T-helper 2 cell treated with Interferon-gamma antibody and Interleukin-4, amounts not matched to agents 5 μg/mL and 100 μg/mL, for 36 hours (primary cell): ENCODE data around the gene WDFY2.

Experiments
- DNase-seq: peaks from one replicate; pipeline ENCODE4 v3.0.0; 2021; ENCODE audit warnings: low spot score
- H3K27ac Mint-ChIP-seq: one replicate; pipeline ENCODE4 v1.8.0; 2021; ENCODE audit warnings: mild to moderate bottlenecking, mixed read lengths
- H3K27me3 Mint-ChIP-seq: one replicate; pipeline ENCODE4 v1.8.0; 2021; ENCODE audit warnings: low read depth, mixed read lengths
- H3K36me3 Mint-ChIP-seq: one replicate; pipeline ENCODE4 v1.8.0; 2021; ENCODE audit warnings: low read depth, mixed read lengths
- H3K4me1 Mint-ChIP-seq: one replicate; pipeline ENCODE4 v1.8.0; 2021; ENCODE audit warnings: low read depth, mixed read lengths
- H3K4me3 Mint-ChIP-seq: one replicate; pipeline ENCODE4 v1.8.0; 2022; ENCODE audit warnings: mild to moderate bottlenecking, moderate library complexity, mixed read lengths
- H3K9me3 Mint-ChIP-seq: one replicate; pipeline ENCODE4 v1.8.0; 2021; ENCODE audit warnings: mixed read lengths

The WDFY2 gene

GRCh38 chr13:51739027-51739764 is 154.9 kb downstream of the WDFY2 start:
- Mint-ChIP-seq H3K27me3 (no peaks in the 10 kb centered on the region), H3K36me3 (peaks cover 20% of the 10 kb centered on the region), H3K4me3 (no peak overlapping the region), H3K4me1 (peaks cover 11% of the 10 kb centered on the region), H3K27ac (no peak overlapping the region), H3K9me3 (no peaks in the 10 kb centered on the region)
- DNase-seq = no peak

GRCh38 chr13:51740698-51741097 is 156.4 kb downstream of the WDFY2 start:
- Mint-ChIP-seq H3K36me3 (peaks cover 24% of the 10 kb centered on the region), H3K27me3 (no peaks in the 10 kb centered on the region), H3K27ac (no peak overlapping the region), H3K4me1 (peaks cover 11% of the 10 kb centered on the region), H3K4me3 (no peak overlapping the region), H3K9me3 (no peaks in the 10 kb centered on the region)
- no peak for DNase-seq

GRCh38 chr13:51742031-51742430 is 157.8 kb downstream of the WDFY2 start:
- DNase-seq = no peak
- no peak overlapping the region for H3K27ac Mint-ChIP-seq
- no peak overlapping the region for H3K4me3 Mint-ChIP-seq
- H3K36me3 Mint-ChIP-seq = peaks cover 20% of the 10 kb centered on the region
- no peaks in the 10 kb centered on the region for H3K9me3 Mint-ChIP-seq
- no peaks in the 10 kb centered on the region for H3K27me3 Mint-ChIP-seq
- peaks cover 11% of the 10 kb centered on the region for H3K4me1 Mint-ChIP-seq

- no peaks in the 10 kb centered on the region for H3K9me3 Mint-ChIP-seq
- H3K36me3 Mint-ChIP-seq = peaks cover 21% of the 10 kb centered on the region
- no peak for DNase-seq
- no peak overlapping the region for H3K4me3 Mint-ChIP-seq
- no peak overlapping the region for H3K27ac Mint-ChIP-seq
- peaks cover 8% of the 10 kb centered on the region for H3K4me1 Mint-ChIP-seq
- H3K27me3 Mint-ChIP-seq = no peaks in the 10 kb centered on the region
Measured at GRCh38 chr13:51742611-51743010, 158.3 kb downstream of the WDFY2 start.

- H3K4me1 Mint-ChIP-seq = no peaks in the 10 kb centered on the region
- H3K27me3 Mint-ChIP-seq = no peaks in the 10 kb centered on the region
- DNase-seq = no peak
- H3K27ac Mint-ChIP-seq = no peak overlapping the region
- peaks cover 28% of the 10 kb centered on the region for H3K36me3 Mint-ChIP-seq
- peaks cover 10% of the 10 kb centered on the region for H3K9me3 Mint-ChIP-seq
- H3K4me3 Mint-ChIP-seq = no peak overlapping the region
Measured at GRCh38 chr13:51745243-51745642, 161.0 kb downstream of the WDFY2 start.

- peaks cover 25% of the 10 kb centered on the region for H3K36me3 Mint-ChIP-seq
- H3K27ac Mint-ChIP-seq = no peak overlapping the region
- DNase-seq = no peak
- H3K27me3 Mint-ChIP-seq = no peaks in the 10 kb centered on the region
- peaks cover 10% of the 10 kb centered on the region for H3K9me3 Mint-ChIP-seq
- H3K4me3 Mint-ChIP-seq = no peak overlapping the region
- no peaks in the 10 kb centered on the region for H3K4me1 Mint-ChIP-seq
Measured at GRCh38 chr13:51746802-51747201, 162.5 kb downstream of the WDFY2 start.

GRCh38 chr13:51747438-51748434 is 163.5 kb downstream of the WDFY2 start:
- H3K36me3 Mint-ChIP-seq = peaks cover 24% of the 10 kb centered on the region
- H3K27ac Mint-ChIP-seq = no peak overlapping the region

GRCh38 chr13:51756651-51757050 is 172.4 kb downstream of the WDFY2 start:
- no peak overlapping the region for H3K4me3 Mint-ChIP-seq
- DNase-seq = no peak
- H3K27me3 Mint-ChIP-seq = no peaks in the 10 kb centered on the region
- peaks cover 12% of the 10 kb centered on the region for H3K36me3 Mint-ChIP-seq
- no peaks in the 10 kb centered on the region for H3K9me3 Mint-ChIP-seq
- H3K4me1 Mint-ChIP-seq = no peaks in the 10 kb centered on the region
- H3K27ac Mint-ChIP-seq = no peak overlapping the region

More at GRCh38 chr13:51747438-51748434, 163.5 kb downstream of the WDFY2 start:
- Mint-ChIP-seq H3K4me1 (no peaks in the 10 kb centered on the region), H3K9me3 (peaks cover 10% of the 10 kb centered on the region), H3K27me3 (no peaks in the 10 kb centered on the region), H3K4me3 (no peak overlapping the region)
- no peak for DNase-seq

- DNase-seq = no peak
- Mint-ChIP-seq H3K36me3 (peaks cover 7% of the 10 kb centered on the region), H3K27me3 (no peaks in the 10 kb centered on the region), H3K4me1 (no peaks in the 10 kb centered on the region), H3K4me3 (no peak overlapping the region), H3K9me3 (no peaks in the 10 kb centered on the region), H3K27ac (no peak overlapping the region)
Measured at GRCh38 chr13:51758691-51759090, 174.4 kb downstream of the WDFY2 start.

- no peaks in the 10 kb centered on the region for H3K9me3 Mint-ChIP-seq
- H3K27ac Mint-ChIP-seq = no peak overlapping the region
- DNase-seq = no peak
- no peaks in the 10 kb centered on the region for H3K27me3 Mint-ChIP-seq
- H3K4me3 Mint-ChIP-seq = no peak overlapping the region
- peaks cover 4% of the 10 kb centered on the region for H3K4me1 Mint-ChIP-seq
- H3K36me3 Mint-ChIP-seq = peaks cover 4% of the 10 kb centered on the region
Measured at GRCh38 chr13:51759240-51759639, 175.0 kb downstream of the WDFY2 start.

- DNase-seq = no peak
- no peaks in the 10 kb centered on the region for H3K27me3 Mint-ChIP-seq
- H3K4me3 Mint-ChIP-seq = no peak overlapping the region
- H3K9me3 Mint-ChIP-seq = no peaks in the 10 kb centered on the region
- peaks cover 2% of the 10 kb centered on the region for H3K36me3 Mint-ChIP-seq
- H3K27ac Mint-ChIP-seq = no peak overlapping the region
- peaks cover 16% of the 10 kb centered on the region for H3K4me1 Mint-ChIP-seq
Measured at GRCh38 chr13:51760592-51760991, 176.3 kb downstream of the WDFY2 start.

- Mint-ChIP-seq H3K27me3 (no peaks in the 10 kb centered on the region), H3K27ac (no peak overlapping the region), H3K36me3 (peaks cover 2% of the 10 kb centered on the region), H3K4me1 (peaks cover 17% of the 10 kb centered on the region), H3K4me3 (no peak overlapping the region), H3K9me3 (no peaks in the 10 kb centered on the region)
- DNase-seq = no peak
Measured at GRCh38 chr13:51761643-51762350, 177.5 kb downstream of the WDFY2 start.

- no peaks in the 10 kb centered on the region for H3K27me3 Mint-ChIP-seq
- H3K36me3 Mint-ChIP-seq = peaks cover 5% of the 10 kb centered on the region
- no peak overlapping the region for H3K4me3 Mint-ChIP-seq
- no peaks in the 10 kb centered on the region for H3K9me3 Mint-ChIP-seq
- no peak overlapping the region for H3K27ac Mint-ChIP-seq
- no peak for DNase-seq
- peaks cover 17% of the 10 kb centered on the region for H3K4me1 Mint-ChIP-seq
Measured at GRCh38 chr13:51763486-51763885, 179.2 kb downstream of the WDFY2 start.
